Fibroblast of lung (primary cell): Measurements from ENCODE around the gene TPM4. TPM values are rescaled to one million over a fixed set of nuclear protein-coding genes. Genes with fewer than 3 reads are reported as not detected.
A peak's percentile ranks its signal among the peaks of the same experiment; 100 is the strongest.
"Not testable (repeated sequence)": the region's sequence is repeated elsewhere in the genome, so short reads cannot be mapped to it uniquely, and the experiment has no call there.

Source experiments
- DNase-seq, 2 donors: peaks; one replicate each; pipeline versions ENCODE4 v3.0.0 to v3.0.0-alpha.2; 2010; ENCODE audit warnings: low read depth in 2 of 2
- H2AFZ ChIP-seq: 2 replicates; pipeline ENCODE4 v1.5.1; 2012; ENCODE audit warnings: low read length, control low read depth, inconsistent platforms
- H3K27ac ChIP-seq: 2 replicates; pipeline ENCODE4 v1.5.1; 2011; ENCODE audit warnings: low read length, control low read depth; ENCODE audit not compliant: insufficient read depth
- H3K27me3 ChIP-seq: 2 replicates; pipeline ENCODE4 v1.5.1; 2011; ENCODE audit warnings: mild to moderate bottlenecking, low read length; ENCODE audit not compliant: control insufficient read depth, insufficient read depth
- H3K36me3 ChIP-seq: 2 replicates; pipeline ENCODE4 v1.5.1; 2011; ENCODE audit warnings: low read length; ENCODE audit not compliant: control insufficient read depth, insufficient read depth
- H3K4me1 ChIP-seq: 2 replicates; pipeline ENCODE4 v1.5.1; 2011; ENCODE audit warnings: low read length; ENCODE audit not compliant: control insufficient read depth, insufficient read depth; ENCODE audit errors: extremely low read depth
- H3K4me2 ChIP-seq: 2 replicates; pipeline ENCODE4 v1.5.1; 2011; ENCODE audit warnings: low read length, control low read depth; ENCODE audit not compliant: insufficient read depth; ENCODE audit errors: extremely low read depth
- H3K4me3 ChIP-seq, 4 experiments: fragments of 200-600 bp in 1 of 4; sonication (generic) in 1 of 4; replicated peaks in 1 of 4; 2 replicates each; pipeline ENCODE4 v1.5.1; 2011 to 2016; ENCODE audit warnings: low read length in 4 of 4, low read depth in 3 of 4, mild to moderate bottlenecking in 3 of 4, control low read depth in 2 of 4, inconsistent platforms in 1 of 4, mixed read lengths in 1 of 4; ENCODE audit not compliant: insufficient read depth in 1 of 4; ENCODE audit errors: control extremely low read depth in 1 of 4
- H3K79me2 ChIP-seq: 2 replicates; pipeline ENCODE4 v1.5.1; 2012; ENCODE audit warnings: mild to moderate bottlenecking, low read length, inconsistent platforms; ENCODE audit not compliant: control insufficient read depth, insufficient read depth
- H3K9ac ChIP-seq: 2 replicates; pipeline ENCODE4 v1.5.1; 2011; ENCODE audit warnings: mild to moderate bottlenecking, low read length, control low read depth; ENCODE audit not compliant: insufficient read depth
- H3K9me3 ChIP-seq: 2 replicates; pipeline ENCODE4 v1.5.1; 2012; ENCODE audit warnings: low read depth, low read length; ENCODE audit not compliant: control insufficient read depth, insufficient read depth
- H4K20me1 ChIP-seq: 2 replicates; pipeline ENCODE4 v1.5.1; 2011; ENCODE audit warnings: low read length; ENCODE audit not compliant: control insufficient read depth, insufficient read depth; ENCODE audit errors: extremely low read depth
- EZH2 ChIP-seq: IDR thresholded peaks from 2 replicates; pipeline ENCODE4 v1.5.1; 2012; ENCODE audit warnings: low read length, control low read depth, mild to moderate bottlenecking; ENCODE audit errors: missing control alignments
- polyA plus RNA-seq, 2 donors: library from polyadenylated mRNA; depleted of rRNA in 1 of 2; stranded (reverse) in 1 of 2; unstranded in 1 of 2; fragments of >200 nt; gene quantifications; 2 replicates each; pipeline ENCODE4 v1.2.1, GENCODE V29; 2011 to 2012; ENCODE audit warnings: missing spikeins in 1 of 2
- total RNA-seq: library from RNA; depleted of rRNA; stranded (reverse); fragments of >200 nt; gene quantifications from 2 replicates; pipeline ENCODE4 v1.2.1, GENCODE V29; 2014
- TF ChIP-seq, protein P1 (sequence below), 2 donors: IDR thresholded peaks in 1 of 2; conservative IDR thresholded peaks in 1 of 2; 1 replicate in 1 of 2; 2 replicates in 1 of 2; pipeline ENCODE4 v1.5.1; 2011 to 2012; ENCODE audit warnings: low read length in 2 of 2, control low read depth in 1 of 2, inconsistent platforms in 1 of 2, low read depth in 1 of 2, mild to moderate bottlenecking in 1 of 2

TPM4 gene
- total and polyA plus RNA-seq, 2 donors (not counting 1 experiment from before 2014, with no cell fraction given), result 822 to 2,577 TPM

DNA sequence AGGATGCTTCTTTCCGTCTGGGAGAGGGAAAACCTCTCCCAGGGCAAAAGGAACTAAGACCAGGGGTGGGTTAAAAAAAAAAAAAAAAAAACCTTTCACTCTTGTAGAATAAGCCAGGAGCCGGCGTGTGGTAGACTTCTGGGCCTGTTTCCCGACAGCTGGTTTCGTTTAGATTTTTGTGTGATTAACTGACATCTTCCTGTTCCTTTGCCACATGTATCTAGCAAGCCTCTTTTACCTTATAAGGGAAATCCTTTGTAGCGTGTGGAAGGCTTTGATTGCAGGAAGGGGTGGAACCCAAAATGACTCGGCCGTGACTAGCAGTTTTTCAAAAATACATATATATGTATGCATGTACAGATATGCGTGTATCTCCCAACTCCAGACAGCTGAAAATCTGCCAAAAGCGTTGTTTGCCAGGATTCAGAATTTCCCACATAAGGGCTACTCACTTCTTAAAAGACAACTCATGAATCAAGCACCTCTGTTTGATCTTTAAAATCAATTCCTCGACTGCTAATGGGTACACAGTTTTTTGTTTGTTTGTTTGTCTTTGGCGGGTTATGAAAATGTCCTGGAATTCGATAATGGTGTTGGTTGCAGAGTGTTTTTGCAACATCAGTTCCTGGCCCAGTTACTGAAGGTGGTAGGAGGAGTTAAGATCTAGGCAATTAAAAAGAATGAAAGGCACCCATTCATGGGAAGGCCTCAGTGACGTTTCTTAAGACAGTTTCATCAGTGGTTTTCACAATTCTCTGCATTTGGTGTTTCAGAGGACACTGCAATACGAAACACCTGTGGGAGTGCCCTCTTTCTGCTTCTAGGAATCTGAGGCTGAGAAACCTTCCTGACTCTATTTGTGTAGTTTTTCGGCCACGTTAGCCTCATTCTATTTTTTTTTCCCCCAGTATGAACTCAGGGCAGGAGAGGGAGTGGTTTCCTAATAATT is 2.7 kb downstream of the TPM4 start:
- Histone ChIP-seq H3K9me3 (no peaks in the 10 kb centered on the region), H3K27ac (peak overlapping the region; percentile 98), H3K27me3 (no peaks in the 10 kb centered on the region), H3K79me2 (peaks cover 79% of the 10 kb centered on the region), H3K4me3 (peak overlapping the region; percentile 70 to 98 (median 94)), H3K4me2 (peak overlapping the region; percentile 92), H3K36me3 (peaks cover 28% of the 10 kb centered on the region), H3K9ac (peak overlapping the region; percentile 96), H4K20me1 (peaks cover 2% of the 10 kb centered on the region), H2AFZ (no peak overlapping the region), H3K4me1 (peaks cover 20% of the 10 kb centered on the region)
- peak; percentile 98 to 99 for DNase-seq
- no peak for TF ChIP-seq EZH2
- TF ChIP-seq, protein P1, sequence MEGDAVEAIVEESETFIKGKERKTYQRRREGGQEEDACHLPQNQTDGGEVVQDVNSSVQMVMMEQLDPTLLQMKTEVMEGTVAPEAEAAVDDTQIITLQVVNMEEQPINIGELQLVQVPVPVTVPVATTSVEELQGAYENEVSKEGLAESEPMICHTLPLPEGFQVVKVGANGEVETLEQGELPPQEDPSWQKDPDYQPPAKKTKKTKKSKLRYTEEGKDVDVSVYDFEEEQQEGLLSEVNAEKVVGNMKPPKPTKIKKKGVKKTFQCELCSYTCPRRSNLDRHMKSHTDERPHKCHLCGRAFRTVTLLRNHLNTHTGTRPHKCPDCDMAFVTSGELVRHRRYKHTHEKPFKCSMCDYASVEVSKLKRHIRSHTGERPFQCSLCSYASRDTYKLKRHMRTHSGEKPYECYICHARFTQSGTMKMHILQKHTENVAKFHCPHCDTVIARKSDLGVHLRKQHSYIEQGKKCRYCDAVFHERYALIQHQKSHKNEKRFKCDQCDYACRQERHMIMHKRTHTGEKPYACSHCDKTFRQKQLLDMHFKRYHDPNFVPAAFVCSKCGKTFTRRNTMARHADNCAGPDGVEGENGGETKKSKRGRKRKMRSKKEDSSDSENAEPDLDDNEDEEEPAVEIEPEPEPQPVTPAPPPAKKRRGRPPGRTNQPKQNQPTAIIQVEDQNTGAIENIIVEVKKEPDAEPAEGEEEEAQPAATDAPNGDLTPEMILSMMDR (conservative IDR thresholded peaks at IDR 0.05 in 1 of 2, IDR thresholded peaks at IDR 0.05 in 1 of 2; ENCODE audit: low read depth in 1 of 2, low read length in 2 of 2), result no peak

GRCh38 chr19:16084067-16084685 is 7.9 kb downstream of the TPM4 start:
- H3K9ac ChIP-seq, result no peak overlapping the region
- peaks cover 45% of the 10 kb centered on the region for H3K4me1 ChIP-seq
- no peak for TF ChIP-seq EZH2
- TF ChIP-seq, protein P1 (conservative IDR thresholded peaks at IDR 0.05 in 1 of 2, IDR thresholded peaks at IDR 0.05 in 1 of 2; ENCODE audit: low read depth in 1 of 2, low read length in 2 of 2), result no peak
- peaks cover 6% of the 10 kb centered on the region for H4K20me1 ChIP-seq
- no peaks in the 10 kb centered on the region for H3K27me3 ChIP-seq
- peak in 1 of 2 donors; percentile 19 for DNase-seq
- H3K4me3 ChIP-seq, result no peak overlapping the region
- H3K36me3 ChIP-seq, result peaks cover 53% of the 10 kb centered on the region
- H3K79me2 ChIP-seq, result peaks cover 97% of the 10 kb centered on the region
- no peak overlapping the region for H2AFZ ChIP-seq
- peak overlapping the region; percentile 8 for H3K27ac ChIP-seq
- H3K4me2 ChIP-seq, result no peak overlapping the region
- H3K9me3 ChIP-seq, result no peaks in the 10 kb centered on the region

GRCh38 chr19:16085115-16085514 is 8.8 kb downstream of the TPM4 start:
- H3K27me3 ChIP-seq, result no peaks in the 10 kb centered on the region
- peaks cover 41% of the 10 kb centered on the region for H3K4me1 ChIP-seq
- H3K4me3 ChIP-seq, result no peak overlapping the region
- no peak overlapping the region for H2AFZ ChIP-seq
- no peak overlapping the region for H3K4me2 ChIP-seq
- peak overlapping the region; percentile 28 for H3K27ac ChIP-seq
- peaks cover 96% of the 10 kb centered on the region for H3K79me2 ChIP-seq
- H4K20me1 ChIP-seq, result peaks cover 4% of the 10 kb centered on the region
- H3K9me3 ChIP-seq, result no peaks in the 10 kb centered on the region
- TF ChIP-seq, protein P1 (conservative IDR thresholded peaks at IDR 0.05 in 1 of 2, IDR thresholded peaks at IDR 0.05 in 1 of 2; ENCODE audit: low read depth in 1 of 2, low read length in 2 of 2), result no peak
- no peak for TF ChIP-seq EZH2
- peak in 1 of 2 donors; percentile 45 for DNase-seq
- peaks cover 55% of the 10 kb centered on the region for H3K36me3 ChIP-seq
- no peak overlapping the region for H3K9ac ChIP-seq

DNA sequence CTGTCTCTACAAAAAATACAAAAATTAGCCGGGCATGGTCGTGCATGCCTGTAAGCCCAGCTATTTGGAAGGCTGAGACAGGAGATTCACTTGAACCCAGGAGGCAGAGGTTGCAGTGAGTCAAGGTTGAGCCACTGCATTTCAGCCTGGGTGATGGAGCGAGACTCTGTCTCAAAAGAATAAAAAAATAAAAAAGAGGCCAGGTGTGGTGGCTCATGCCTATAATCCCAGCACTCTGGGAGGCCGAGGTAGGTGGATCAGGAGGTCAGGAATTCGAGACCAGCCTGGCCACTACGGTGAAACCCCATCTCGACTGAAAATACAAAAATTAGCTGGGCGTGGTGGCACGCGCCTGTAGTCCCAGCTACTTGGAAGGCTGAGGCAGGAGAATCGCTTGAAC is 11.1 kb downstream of the TPM4 start:
- H3K4me2 ChIP-seq, H3K27ac ChIP-seq, H3K9ac ChIP-seq, H3K27me3 ChIP-seq, H4K20me1 ChIP-seq, DNase-seq, H3K4me3 ChIP-seq, H2AFZ ChIP-seq, H3K9me3 ChIP-seq: not testable (repeated sequence)
- Histone ChIP-seq H3K79me2 (peaks cover 92% of the 10 kb centered on the region), H3K36me3 (peaks cover 50% of the 10 kb centered on the region), H3K4me1 (peaks cover 33% of the 10 kb centered on the region)
